HG03442 (cell line): ENCODE results near the gene NCAM1.

Source experiments
- ATAC-seq: cut with Tn5 transposase; IDR thresholded peaks from one replicate; pipeline ENCODE4 v1.9.1; 2021; ENCODE audit warnings: mild to moderate bottlenecking, moderate library complexity; ENCODE audit not compliant: unreplicated experiment

NCAM1 gene

DNA sequence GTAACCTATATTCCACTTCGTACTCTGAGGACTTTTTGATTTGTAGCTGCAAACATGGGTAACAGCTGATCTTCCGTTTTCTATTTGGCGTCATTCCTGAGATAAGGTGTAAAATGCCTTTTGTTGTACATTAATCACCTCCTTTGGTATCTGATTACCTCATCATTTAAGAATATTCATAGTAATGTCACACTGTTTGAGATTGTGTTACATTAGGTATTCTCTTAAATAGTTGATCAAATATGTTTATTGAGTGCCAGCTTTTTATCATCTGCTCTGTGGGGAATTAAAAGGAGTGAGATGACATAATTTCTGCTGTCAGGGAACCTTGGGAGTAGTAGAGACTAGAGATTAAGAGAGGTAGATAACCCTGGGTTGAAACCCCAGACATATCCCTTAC, 5.9 kb downstream of the NCAM1 start:
- no peak for ATAC-seq

DNA sequence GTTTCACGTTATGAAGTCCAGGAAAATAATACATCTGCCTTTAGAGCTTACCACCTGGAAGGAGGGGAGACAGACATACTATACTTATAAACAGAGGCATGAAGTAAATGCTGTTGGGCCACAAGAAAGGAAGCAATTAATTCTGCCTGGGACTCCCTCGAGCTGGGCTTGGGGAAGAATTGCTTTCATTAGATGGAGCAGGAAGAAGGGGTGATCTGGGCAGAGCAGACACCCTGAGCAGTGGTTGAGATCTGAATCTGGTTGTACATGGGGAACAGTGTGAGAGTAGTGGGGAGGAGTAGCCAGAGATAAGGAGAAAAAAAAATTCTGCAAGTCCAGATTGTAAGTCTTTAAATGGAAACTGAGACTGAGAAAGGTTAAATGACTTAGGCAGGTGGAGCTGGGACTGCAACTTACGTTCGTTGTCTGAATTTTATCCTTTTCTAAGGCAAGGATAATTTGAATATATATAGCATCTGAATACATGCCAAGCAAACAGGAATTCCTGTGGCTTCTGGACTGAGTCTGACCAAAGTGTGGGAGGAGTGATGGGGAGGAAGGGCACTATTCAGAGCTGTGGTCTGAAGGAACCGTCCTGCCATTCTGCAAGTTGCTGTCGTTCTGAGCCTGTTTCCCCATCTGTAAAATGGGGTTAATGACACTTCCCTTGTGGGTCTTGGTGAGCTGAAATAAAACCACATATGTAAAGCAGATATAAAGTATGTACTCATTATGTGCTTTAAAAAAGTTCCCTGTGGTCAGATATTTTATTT, 7.9 kb downstream of the NCAM1 start:
- ATAC-seq, result no peak

DNA sequence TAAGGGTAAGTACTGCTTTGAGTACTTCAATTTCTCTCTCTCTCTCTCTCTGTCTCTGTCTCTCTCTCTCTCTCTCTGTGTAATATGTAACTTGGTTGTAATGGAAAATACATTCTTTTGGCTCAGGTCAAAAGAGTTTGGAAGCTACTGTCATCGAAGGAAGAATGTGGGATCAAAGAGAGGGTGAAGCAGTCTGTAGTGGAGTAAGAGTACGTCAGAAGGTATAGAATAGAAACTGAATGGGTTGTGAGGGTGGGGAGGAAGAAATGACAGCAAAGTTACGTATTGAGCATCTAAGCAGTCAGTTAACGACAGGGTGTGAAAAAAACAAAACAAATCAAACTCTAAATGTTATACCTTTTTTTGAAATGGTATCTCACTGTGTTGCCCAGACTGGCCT, 10.0 kb downstream of the NCAM1 start:
- no peak for ATAC-seq

- ATAC-seq, result no peak
Observed at GRCh38 chr11:112971827-112972226, 10.6 kb downstream of the NCAM1 start.

- ATAC-seq, result no peak
Observed at GRCh38 chr11:112972399-112973145, 11.4 kb downstream of the NCAM1 start.

- ATAC-seq, result no peak
Observed at GRCh38 chr11:112975051-112975450, 13.8 kb downstream of the NCAM1 start.

- no peak for ATAC-seq
Observed at GRCh38 chr11:112975493-112975892, 14.3 kb downstream of the NCAM1 start.

GRCh38 chr11:112977755-112978154, 16.5 kb downstream of the NCAM1 start:
- no peak for ATAC-seq

DNA sequence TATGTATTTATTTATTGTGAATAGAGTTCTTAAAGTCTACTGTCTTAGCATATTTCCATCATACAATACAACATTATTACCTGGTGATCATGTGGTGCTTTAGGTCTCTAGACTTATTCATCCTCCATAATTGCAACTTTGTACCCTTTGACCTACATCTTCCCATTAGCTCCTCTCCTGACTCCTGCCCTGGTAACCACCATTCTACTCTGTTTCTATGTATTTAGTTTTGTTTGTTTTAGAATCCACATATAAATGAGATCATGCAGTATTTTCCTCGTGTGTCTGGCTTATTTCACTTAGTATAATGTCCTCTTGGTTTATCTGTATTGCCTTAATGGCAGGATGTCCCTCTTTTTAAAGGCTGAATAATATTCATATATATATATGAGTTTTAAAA, 22.7 kb downstream of the NCAM1 start:
- no peak for ATAC-seq

DNA sequence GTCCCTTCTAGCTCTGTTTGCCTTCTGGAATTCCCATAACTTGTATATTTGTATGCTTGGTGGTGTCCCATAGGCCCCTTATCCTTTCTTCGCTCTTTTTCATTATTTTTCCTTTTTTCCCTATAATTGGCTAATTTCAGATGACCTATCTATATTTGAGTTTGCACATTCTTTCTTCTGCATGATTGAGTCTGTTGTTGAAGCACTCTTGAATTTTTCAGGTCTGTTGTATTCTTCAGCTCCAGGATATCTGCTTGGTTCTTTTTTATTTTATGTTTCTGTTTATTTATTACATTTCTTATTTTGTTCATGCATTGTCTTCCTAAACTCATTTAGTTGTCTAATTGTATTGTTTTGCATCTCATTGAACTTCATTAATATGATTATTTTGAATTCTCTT, 28.0 kb downstream of the NCAM1 start:
- no peak for ATAC-seq

- no peak for ATAC-seq
Observed at GRCh38 chr11:112993808-112994207, 32.6 kb downstream of the NCAM1 start.

GRCh38 chr11:112995423-112996090, 34.3 kb downstream of the NCAM1 start:
- ATAC-seq, result no peak

DNA sequence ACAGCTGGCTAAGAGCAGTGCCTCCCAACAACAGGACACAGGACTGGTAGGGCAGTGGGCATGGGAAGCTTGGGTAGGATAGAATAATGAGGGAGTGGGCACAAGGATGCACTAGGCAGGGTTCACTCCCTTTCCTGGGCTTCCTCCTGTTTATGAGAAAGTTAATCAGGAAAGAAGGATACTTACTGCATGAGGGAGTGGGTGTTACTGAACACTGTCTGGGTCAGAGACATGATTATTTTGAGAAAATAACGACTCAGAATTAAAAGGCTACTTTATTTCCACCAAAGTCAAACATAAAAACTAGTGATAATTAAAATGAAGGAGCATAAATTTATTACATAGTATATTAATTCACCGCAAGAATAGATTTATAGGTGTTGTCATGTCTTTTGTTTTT, 35.8 kb downstream of the NCAM1 start:
- no peak for ATAC-seq

- no peak for ATAC-seq
Observed at GRCh38 chr11:112997857-112998466, 36.7 kb downstream of the NCAM1 start.

DNA sequence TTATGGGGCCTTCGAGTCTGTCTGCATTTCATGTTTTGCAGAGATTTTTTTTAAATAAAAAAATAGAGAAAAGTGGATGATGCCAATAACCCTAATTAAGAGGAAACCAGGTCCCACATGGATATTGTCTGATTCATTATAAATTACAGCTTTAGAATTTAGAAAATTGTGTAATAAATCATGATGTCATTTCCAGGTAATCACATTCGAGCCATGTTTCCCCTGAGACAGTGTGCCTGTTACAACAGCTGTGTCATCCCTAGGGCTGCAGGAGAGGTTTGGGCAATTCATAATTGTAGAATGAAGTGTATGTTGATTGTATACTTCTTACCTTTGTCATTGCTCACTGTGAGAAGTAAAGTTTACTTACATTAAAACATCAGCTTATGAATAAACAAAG, 38.3 kb downstream of the NCAM1 start:
- ATAC-seq, result no peak

- ATAC-seq, result no peak
Observed at GRCh38 chr11:113001709-113002108, 40.5 kb downstream of the NCAM1 start.

- no peak for ATAC-seq
Observed at GRCh38 chr11:113006896-113007445, 45.8 kb downstream of the NCAM1 start.

- ATAC-seq, result no peak
Observed at GRCh38 chr11:113014262-113015097, 53.3 kb downstream of the NCAM1 start.

GRCh38 chr11:113015098-113015455, 53.9 kb downstream of the NCAM1 start:
- ATAC-seq, result no peak

DNA sequence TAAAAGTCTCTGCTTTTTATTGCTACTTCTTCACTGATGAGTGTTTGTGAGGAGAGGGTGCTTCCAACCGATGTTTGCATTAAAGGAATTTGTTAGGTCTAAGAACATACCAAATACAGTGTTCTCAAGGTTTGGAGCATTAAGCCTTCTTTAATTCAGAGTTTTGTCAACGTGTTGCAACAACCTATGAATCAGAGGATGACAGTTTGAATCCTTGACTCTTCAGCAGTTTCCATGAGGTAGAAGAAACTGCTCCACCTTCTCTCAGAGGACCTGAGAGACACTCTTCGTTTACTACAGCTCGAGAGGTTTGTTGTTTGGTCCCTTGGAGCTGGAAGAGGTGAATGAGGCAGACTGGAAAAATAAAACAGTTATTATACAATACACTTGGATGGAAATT, 55.7 kb downstream of the NCAM1 start:
- ATAC-seq, result no peak
